ENCODE data around the gene AQP12A.

Gene AQP12A

GRCh38 chr2:240712121-240712520 is 20.5 kb downstream of the AQP12A start:
- no peak for DNase-seq

DNA sequence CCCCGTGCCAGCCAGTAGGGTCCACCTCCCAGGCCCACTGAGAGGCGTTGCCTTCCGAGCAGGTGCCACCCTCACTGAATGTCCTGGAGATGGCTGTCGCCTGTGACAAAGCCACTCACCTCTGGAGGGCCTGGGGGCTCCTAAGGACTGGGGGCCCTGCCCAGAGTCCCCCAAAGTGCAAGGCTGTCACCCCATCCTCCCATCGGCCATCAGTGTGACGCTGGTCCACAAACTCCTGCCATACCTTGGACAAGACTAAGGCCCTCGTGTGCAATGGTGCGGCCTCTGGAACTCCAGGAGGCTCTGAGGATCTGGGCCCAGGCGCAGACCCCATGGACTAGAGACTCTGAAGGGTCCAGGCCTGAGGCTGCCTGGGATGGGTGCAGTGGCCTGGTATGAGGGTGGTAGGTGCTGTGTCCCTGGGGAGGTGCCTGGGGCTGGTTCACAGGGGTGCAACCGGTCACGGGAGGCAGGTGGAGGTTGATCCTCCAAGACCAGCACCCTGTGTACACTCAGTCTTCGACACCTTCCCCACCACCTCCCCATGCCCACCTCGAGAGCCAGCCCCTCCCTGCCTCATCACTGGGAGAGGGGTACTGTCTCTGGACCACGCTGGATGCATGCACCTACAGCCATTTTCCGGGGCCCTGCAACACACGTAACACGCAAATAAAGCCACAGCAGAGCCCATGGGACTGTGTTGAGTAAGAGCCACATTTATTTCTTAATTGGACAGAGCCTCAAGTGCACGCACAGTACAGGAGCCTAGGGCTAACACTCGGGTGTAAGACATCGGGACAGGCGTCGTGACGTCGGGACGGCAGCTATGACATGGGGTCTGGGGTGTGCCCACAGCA is 21.6 kb downstream of the AQP12A start:
- DNase-seq, result no peak

- DNase-seq, result no peak
These were observed 22.5 kb downstream of the AQP12A start for GRCh38 chr2:240713928-240714746.

- DNase-seq, result no peak
These were observed 23.4 kb downstream of the AQP12A start for GRCh38 chr2:240714747-240715725.

GRCh38 chr2:240716130-240716798 is 24.6 kb downstream of the AQP12A start:
- DNase-seq, result no peak

DNA sequence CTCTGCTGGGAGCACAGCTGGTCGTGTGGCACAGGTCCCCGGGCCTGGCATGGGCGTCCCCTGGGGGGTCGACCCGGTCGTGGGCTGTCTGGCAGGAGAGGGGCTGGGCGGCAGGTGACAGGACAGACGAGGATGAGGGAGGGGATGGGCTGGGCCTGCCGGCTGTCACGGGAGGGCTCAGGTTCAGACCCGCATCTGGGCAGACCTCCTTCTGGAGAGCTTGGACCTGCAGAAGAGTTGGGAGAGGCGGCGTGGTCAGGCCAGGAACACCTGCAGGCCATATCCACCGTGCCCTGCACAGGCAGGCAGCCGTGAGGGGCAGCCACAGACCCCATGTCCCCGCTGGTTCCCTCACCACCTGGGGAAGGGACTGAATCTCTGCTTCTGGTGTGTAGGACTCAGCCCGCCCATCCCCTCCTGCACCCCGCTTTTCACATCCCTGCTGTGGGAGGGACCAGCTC is 25.5 kb downstream of the AQP12A start:
- no peak for DNase-seq

DNA sequence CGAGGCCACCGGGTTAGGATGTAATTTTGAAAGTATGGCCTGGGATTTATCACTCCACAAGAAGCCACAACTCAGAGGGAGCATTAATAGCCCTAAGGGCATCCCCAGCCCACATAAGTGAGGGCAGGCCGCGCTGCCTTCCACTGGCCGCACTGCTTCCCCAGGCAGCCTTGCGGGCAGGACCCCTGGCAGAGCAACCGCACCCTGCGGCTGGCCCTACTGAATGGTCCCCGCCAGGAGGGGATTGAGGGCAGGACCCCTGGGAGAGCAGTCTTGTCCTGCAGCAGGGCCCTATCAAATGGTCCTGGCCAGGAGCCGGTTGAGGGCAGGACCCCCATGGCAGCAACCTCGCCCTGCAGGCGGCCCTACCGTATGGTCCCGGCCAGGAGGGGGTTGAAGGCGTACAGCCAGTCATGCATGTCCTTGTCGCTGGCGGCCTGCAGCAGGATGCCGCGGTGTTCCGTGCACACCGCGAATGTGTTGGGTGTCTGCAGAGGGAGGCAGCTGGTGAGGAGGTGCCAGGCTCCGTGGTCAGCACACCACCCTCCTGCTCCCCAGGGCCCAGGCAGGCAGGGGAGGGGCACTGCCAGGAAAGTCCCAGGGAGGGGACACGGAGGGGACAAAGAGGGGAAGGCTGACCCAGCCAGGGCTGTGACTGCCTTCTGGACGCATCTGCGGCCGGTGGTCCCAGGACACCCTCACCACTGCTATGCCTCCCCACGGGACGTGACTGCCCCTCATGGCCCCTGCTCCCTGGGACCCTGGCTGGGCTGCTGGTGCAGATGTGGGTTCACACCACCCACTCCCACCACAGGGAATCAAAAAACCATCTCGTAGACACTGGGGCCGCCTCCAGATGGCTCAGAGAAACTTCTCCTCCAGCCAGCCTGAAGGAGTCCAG is 26.3 kb downstream of the AQP12A start:
- DNase-seq, result no peak

DNA sequence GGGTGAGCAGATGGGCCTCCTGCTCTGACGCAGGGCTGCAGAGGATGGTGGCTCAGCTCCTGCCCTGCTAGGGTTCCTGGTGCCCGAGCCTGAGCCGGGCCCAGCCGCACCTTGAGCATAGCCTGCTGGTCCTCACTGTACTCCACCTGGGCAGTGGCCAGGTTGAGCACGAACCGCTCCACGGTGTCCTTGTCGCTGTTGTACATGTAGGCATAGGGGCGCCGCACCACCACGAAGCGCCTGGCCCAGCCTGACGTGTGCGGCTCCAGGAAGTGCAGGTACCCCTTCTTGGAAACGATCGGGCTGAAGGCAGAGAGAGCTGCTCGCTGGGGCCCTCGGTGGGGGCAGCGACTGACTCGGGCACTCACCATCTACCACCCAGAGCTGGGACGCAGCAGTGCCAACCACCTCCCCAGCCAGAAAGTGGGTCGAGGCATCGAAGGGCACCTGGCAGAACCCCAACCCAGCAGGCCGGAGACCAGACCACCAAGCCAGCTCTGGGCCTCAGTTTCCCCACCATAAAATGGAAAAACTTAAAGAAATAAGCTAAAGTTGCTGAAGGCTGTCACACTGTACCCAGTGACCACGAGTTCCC is 27.3 kb downstream of the AQP12A start:
- DNase-seq, result no peak

GRCh38 chr2:240719676-240720545 is 28.2 kb downstream of the AQP12A start:
- DNase-seq, result no peak

DNA sequence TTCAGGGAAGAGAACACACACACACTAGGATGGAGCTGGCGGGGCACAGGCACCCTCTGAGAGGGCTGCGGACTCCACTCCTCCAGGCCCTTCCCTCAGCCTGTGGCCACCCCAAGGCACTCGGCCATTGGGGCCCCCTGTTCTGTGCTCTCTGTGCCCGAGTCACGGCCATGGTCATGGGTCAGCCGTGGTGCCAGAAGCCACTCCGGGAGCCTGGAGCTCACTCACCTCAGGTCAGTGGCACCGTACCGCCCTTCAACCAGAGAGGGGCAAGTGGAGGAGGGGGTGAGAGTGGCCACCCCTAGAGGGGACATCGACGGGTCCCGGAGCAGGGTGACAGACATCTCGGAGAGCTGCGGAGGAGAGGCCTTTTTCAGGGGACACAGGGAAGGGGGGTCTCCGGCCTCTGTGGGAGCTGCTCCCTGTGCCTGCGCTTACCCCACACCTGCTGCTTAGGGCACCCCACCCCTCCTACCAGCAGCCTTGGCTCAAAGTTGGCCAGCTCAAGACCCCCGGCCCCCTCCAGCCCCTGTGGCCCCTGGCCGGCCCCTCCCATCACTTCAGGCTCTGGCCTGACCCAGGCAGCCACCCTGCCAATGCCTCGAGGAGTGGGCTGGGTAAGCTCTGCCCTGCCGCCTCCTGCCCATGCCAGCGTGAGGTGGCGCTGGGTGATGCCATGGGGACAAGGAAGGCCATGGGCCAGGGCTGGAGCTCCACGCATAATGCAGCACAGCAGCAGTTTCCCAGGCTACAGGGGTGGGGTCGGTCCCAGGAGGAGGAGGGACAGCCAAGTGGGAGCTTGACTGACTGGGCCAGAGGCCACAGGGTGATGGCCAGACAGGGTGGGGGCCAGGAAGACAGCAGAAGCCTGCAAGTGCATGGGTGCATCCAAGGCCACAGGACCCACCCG is 29.3 kb downstream of the AQP12A start:
- no peak for DNase-seq

GRCh38 chr2:240721596-240722180 is 30.0 kb downstream of the AQP12A start:
- no peak for DNase-seq

DNA sequence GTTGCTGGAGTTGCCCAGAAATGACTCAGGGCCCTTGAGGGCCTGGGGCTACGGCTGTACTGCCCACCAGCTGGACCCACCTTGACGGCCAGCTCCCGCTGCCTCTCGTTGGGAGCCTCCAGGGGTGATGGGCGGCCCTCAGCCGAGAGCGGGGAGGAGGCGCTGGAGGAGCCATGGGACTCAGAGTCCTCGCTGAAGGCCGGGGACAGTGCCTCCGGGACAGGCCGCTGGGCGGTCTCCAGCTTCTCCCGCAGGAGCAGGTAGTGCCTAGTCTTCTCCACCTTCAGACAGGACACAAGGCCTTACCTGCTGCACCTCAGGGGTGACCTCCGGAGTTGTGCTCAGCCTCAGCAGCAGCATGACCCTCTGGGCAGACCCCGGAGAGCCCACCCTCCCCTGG is 30.7 kb downstream of the AQP12A start:
- no peak for DNase-seq

GRCh38 chr2:240722796-240723735 is 31.4 kb downstream of the AQP12A start:
- no peak for DNase-seq

- no peak for DNase-seq
These were observed 32.2 kb downstream of the AQP12A start for GRCh38 chr2:240723851-240724250.

DNA sequence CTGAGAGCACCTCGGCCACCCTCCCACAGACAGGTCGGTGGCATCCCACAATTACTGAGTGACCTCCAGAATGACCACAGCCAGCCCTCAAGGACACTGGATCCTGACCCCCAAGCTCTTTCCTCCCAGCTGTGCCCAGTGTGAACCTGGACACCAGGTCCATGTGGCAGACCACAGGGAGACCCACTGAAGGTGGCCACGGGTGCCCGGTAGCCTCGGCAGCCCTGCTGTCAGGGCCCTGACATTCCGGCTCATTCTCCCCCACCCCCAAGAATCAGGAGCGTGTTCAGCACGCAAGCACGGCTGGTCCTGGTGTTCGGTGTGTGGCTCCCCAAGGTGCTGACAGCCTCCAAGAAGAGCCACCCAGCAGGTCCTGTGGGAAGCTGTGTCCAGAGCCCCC is 32.8 kb downstream of the AQP12A start:
- no peak for DNase-seq

DNA sequence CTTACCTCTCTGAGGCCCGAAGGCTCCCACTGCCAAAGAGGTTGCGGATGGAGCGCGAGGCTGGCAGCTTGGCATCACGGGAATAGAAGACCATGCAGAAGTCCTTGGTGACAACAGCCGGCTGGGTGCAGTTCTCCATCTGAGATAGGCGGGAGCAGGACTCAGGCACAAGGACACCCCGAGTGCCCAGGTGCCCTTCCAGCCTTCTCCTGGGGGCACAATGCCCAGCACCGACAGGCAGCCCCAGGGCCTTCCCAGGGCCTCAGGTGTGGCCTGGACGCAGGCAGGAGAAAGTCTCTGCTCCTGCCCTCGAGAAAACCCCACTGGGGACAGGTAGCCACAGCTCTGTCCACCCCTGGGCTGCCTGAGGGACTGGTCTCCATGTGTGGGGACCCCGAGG is 33.6 kb downstream of the AQP12A start:
- no peak for DNase-seq

GRCh38 chr2:240725671-240726070 is 34.0 kb downstream of the AQP12A start:
- no peak for DNase-seq
